GM18868 (cell line): Measurements from ENCODE around the gene QRICH1.

ENCODE experiments used
- ATAC-seq: cut with Tn5 transposase; IDR thresholded peaks from one replicate; pipeline ENCODE4 v1.9.1; 2021; ENCODE audit warnings: mild to moderate bottlenecking, moderate library complexity; ENCODE audit not compliant: unreplicated experiment

Gene QRICH1

GRCh38 chr3:49001155-49001554, 92.7 kb downstream of the QRICH1 start:
- no peak for ATAC-seq

GRCh38 chr3:48999085-48999858, 94.6 kb downstream of the QRICH1 start:
- no peak for ATAC-seq

- no peak for ATAC-seq
These were observed 95.9 kb downstream of the QRICH1 start for GRCh38 chr3:48997714-48998637.

- ATAC-seq = no peak
These were observed 96.7 kb downstream of the QRICH1 start for GRCh38 chr3:48997102-48997635.

GRCh38 chr3:48996640-48997039, 97.2 kb downstream of the QRICH1 start:
- no peak for ATAC-seq

GRCh38 chr3:48993834-48994233, 100.0 kb downstream of the QRICH1 start:
- no peak for ATAC-seq

- ATAC-seq = no peak
These were observed 101.9 kb downstream of the QRICH1 start for GRCh38 chr3:48991851-48992545.

- ATAC-seq = peak; percentile 23
These were observed 103.0 kb downstream of the QRICH1 start for GRCh38 chr3:48990636-48991469.

GRCh38 chr3:48989796-48990635, 103.9 kb downstream of the QRICH1 start, which contains the start of gene P4HTM:
TSS of gene P4HTM (plus strand) at chr3:48990241. CDS start at chr3:48990257, 16 bp downstream.
- ATAC-seq = peak; percentile 59

- no peak for ATAC-seq
These were observed 104.6 kb downstream of the QRICH1 start for GRCh38 chr3:48989126-48989795.

GRCh38 chr3:48985831-48986376, 108.0 kb downstream of the QRICH1 start:
- no peak for ATAC-seq

GRCh38 chr3:48984663-48985062, 109.2 kb downstream of the QRICH1 start:
- no peak for ATAC-seq

- ATAC-seq = no peak
These were observed 110.8 kb downstream of the QRICH1 start for GRCh38 chr3:48983096-48983495.

- no peak for ATAC-seq
These were observed 111.2 kb downstream of the QRICH1 start for GRCh38 chr3:48982686-48983085.

GRCh38 chr3:48982016-48982415, 111.9 kb downstream of the QRICH1 start:
- no peak for ATAC-seq

GRCh38 chr3:48980295-48980694, 113.6 kb downstream of the QRICH1 start:
- ATAC-seq = no peak
